ENCODE data around the gene HELZ.

GRCh38 chr17:67137026-67137370 lies 108.0 kb downstream of the HELZ start:
- no peak for TF ChIP-seq EZH2 (IDR thresholded peaks at IDR 0.05; ENCODE audit: borderline replicate concordance, low read depth, low read length, severe bottlenecking)
- TF ChIP-seq, protein P1, sequence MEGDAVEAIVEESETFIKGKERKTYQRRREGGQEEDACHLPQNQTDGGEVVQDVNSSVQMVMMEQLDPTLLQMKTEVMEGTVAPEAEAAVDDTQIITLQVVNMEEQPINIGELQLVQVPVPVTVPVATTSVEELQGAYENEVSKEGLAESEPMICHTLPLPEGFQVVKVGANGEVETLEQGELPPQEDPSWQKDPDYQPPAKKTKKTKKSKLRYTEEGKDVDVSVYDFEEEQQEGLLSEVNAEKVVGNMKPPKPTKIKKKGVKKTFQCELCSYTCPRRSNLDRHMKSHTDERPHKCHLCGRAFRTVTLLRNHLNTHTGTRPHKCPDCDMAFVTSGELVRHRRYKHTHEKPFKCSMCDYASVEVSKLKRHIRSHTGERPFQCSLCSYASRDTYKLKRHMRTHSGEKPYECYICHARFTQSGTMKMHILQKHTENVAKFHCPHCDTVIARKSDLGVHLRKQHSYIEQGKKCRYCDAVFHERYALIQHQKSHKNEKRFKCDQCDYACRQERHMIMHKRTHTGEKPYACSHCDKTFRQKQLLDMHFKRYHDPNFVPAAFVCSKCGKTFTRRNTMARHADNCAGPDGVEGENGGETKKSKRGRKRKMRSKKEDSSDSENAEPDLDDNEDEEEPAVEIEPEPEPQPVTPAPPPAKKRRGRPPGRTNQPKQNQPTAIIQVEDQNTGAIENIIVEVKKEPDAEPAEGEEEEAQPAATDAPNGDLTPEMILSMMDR (IDR thresholded peaks at IDR 0.05; ENCODE audit: extremely low read depth in 1 of 2, insufficient read depth in 1 of 2, low read depth in 1 of 2, low read length in 2 of 2), result no peak
